H1 (cell line): Measurements from ENCODE around the gene UTP25. TPM values are rescaled to one million over a fixed set of nuclear protein-coding genes. Genes with fewer than 3 reads are reported as not detected.

ENCODE experiments used
- CTCF ChIA-PET: fragments of 300-600 bp; sonication (Branson Sonifier 250); formaldehyde crosslinking; loops from one replicate; lab custom pipeline; 2021; ENCODE audit not compliant: partially characterized antibody; lab: Charles Lee
- POLR2A ChIA-PET: fragments of 300-600 bp; sonication (Branson Sonifier 250); formaldehyde crosslinking; loops from one replicate; lab custom pipeline; 2021; ENCODE audit warnings: inconsistent platforms; ENCODE audit not compliant: partially characterized antibody; lab: Charles Lee
- DNase-seq, 2 experiments: peaks; one replicate each; pipeline versions ENCODE4 v3.0.0 to v3.0.0-alpha.2; 2010 to 2022; ENCODE audit warnings: low spot score in 2 of 2, low read depth in 1 of 2, mixed read lengths in 1 of 2
- FAIRE-seq: peaks from 2 replicates; lab custom pipeline; 2011; peaks lifted over from hg19 to GRCh38; lab: Jason Lieb, UNC
- H2AFZ ChIP-seq: 2 replicates; pipeline ENCODE4 v1.8.1; 2012; ENCODE audit warnings: low read length, inconsistent platforms
- H2AK5ac ChIP-seq: 2 replicates; pipeline ENCODE4 v1.6.1; 2013; ENCODE audit warnings: low read depth, low read length
- H2BK120ac ChIP-seq: replicated peaks from 2 replicates; pipeline ENCODE3; 2013; ENCODE audit warnings: low read depth, low read length, inconsistent platforms
- H2BK12ac ChIP-seq: 2 replicates; pipeline ENCODE4 v1.6.1; 2013; ENCODE audit warnings: low read depth, low read length
- H2BK15ac ChIP-seq: 2 replicates; pipeline ENCODE4 v1.6.1; 2013; ENCODE audit warnings: low read length
- H2BK20ac ChIP-seq: 2 replicates; pipeline ENCODE4 v1.6.1; 2013; ENCODE audit warnings: low read length
- H2BK5ac ChIP-seq: 2 replicates; pipeline ENCODE4 v1.6.1; 2013; ENCODE audit warnings: low read depth, low read length
- H3K14ac ChIP-seq: 2 replicates; pipeline ENCODE4 v1.6.1; 2013; ENCODE audit warnings: inconsistent platforms; ENCODE audit not compliant: insufficient read length
- H3K18ac ChIP-seq: 2 replicates; pipeline ENCODE4 v1.6.1; 2013; ENCODE audit warnings: low read length; ENCODE audit errors: extremely low read depth
- H3K23ac ChIP-seq: 2 replicates; pipeline ENCODE4 v1.6.1; 2013; ENCODE audit warnings: inconsistent platforms; ENCODE audit not compliant: insufficient read length
- H3K23me2 ChIP-seq: 2 replicates; pipeline ENCODE4 v1.6.1; 2013; ENCODE audit warnings: low read depth, low read length
- H3K27ac ChIP-seq: 2 replicates; pipeline ENCODE4 v1.6.1; 2011; ENCODE audit warnings: low read depth, low read length, inconsistent platforms
- H3K27me3 ChIP-seq, 4 experiments: replicated peaks in 1 of 4; 1 replicate in 1 of 4; 2 replicates in 3 of 4; pipeline versions ENCODE4 v1.6.1 to v1.8.1; 2011 to 2013; ENCODE audit warnings: low read length in 3 of 4, mild to moderate bottlenecking in 3 of 4, inconsistent platforms in 2 of 4, mixed read lengths in 2 of 4, moderate library complexity in 1 of 4; ENCODE audit not compliant: control insufficient read depth in 3 of 4, insufficient read depth in 3 of 4; ENCODE audit errors: extremely low read depth in 1 of 4
- H3K36me3 ChIP-seq, 4 experiments: 2 replicates each; pipeline versions ENCODE4 v1.6.1 to v1.8.1; 2011 to 2013; ENCODE audit warnings: mild to moderate bottlenecking in 4 of 4, low read length in 3 of 4, moderate library complexity in 2 of 4, control low read depth in 1 of 4, inconsistent platforms in 1 of 4; ENCODE audit not compliant: insufficient read depth in 4 of 4, control insufficient read depth in 2 of 4
- H3K4ac ChIP-seq: replicated peaks from 2 replicates; pipeline ENCODE3; 2013; ENCODE audit warnings: low read length, low read depth, mixed read lengths, inconsistent platforms; ENCODE audit not compliant: insufficient read length
- H3K4me1 ChIP-seq, 4 experiments: replicated peaks in 1 of 4; 1 replicate in 1 of 4; 2 replicates in 3 of 4; pipeline versions ENCODE4 v1.6.1 to v1.8.1; 2011 to 2013; ENCODE audit warnings: low read length in 3 of 4, inconsistent platforms in 2 of 4, mixed read lengths in 1 of 4; ENCODE audit not compliant: insufficient read depth in 4 of 4, control insufficient read depth in 3 of 4
- H3K4me2 ChIP-seq, 2 experiments: 2 replicates each; pipeline versions ENCODE4 v1.6.1 to v1.8.1; 2011 to 2013; ENCODE audit warnings: low read depth in 2 of 2, low read length in 2 of 2, control low read depth in 1 of 2, inconsistent platforms in 1 of 2, mild to moderate bottlenecking in 1 of 2; ENCODE audit not compliant: insufficient read depth in 1 of 2
- H3K4me3 ChIP-seq, 4 experiments: fragments of 200-600, 300-600 bp in 1 of 4; sonication (generic), shearing (Covaris generic), sonication (Bioruptor Twin) in 1 of 4; 2 replicates each; pipeline versions ENCODE4 v1.5.1 to v1.8.1; 2011 to 2016; ENCODE audit warnings: low read length in 4 of 4, low read depth in 3 of 4, control low read depth in 2 of 4, inconsistent platforms in 2 of 4, mild to moderate bottlenecking in 2 of 4, mixed read lengths in 1 of 4, moderate library complexity in 1 of 4; ENCODE audit not compliant: insufficient read depth in 2 of 4; ENCODE audit errors: extremely low read depth in 1 of 4
- H3K56ac ChIP-seq: replicated peaks from 2 replicates; pipeline ENCODE3; 2013; ENCODE audit warnings: low read depth, mild to moderate bottlenecking, mixed read lengths, low read length, inconsistent platforms; ENCODE audit not compliant: insufficient read length
- H3K79me1 ChIP-seq: 2 replicates; pipeline ENCODE4 v1.6.1; 2013; ENCODE audit warnings: low read depth, low read length, control low read depth
- H3K79me2 ChIP-seq, 2 experiments: 2 replicates each; pipeline versions ENCODE4 v1.6.1 to v1.8.1; 2012 to 2013; ENCODE audit warnings: low read length in 2 of 2, mild to moderate bottlenecking in 2 of 2, inconsistent platforms in 1 of 2; ENCODE audit not compliant: insufficient read depth in 2 of 2, control insufficient read depth in 1 of 2
- H3K9ac ChIP-seq, 4 experiments: replicated peaks in 1 of 4; 1 replicate in 1 of 4; 2 replicates in 3 of 4; pipeline versions ENCODE4 v1.6.1 to v1.8.1; 2011 to 2013; ENCODE audit warnings: low read depth in 3 of 4, low read length in 3 of 4, control low read depth in 2 of 4, mild to moderate bottlenecking in 2 of 4, moderate library complexity in 2 of 4, inconsistent platforms in 1 of 4; ENCODE audit errors: extremely low read depth in 1 of 4
- H3K9me3 ChIP-seq, 2 experiments: 2 replicates each; pipeline versions ENCODE4 v1.6.1 to v1.8.1; 2012 to 2013; ENCODE audit warnings: mild to moderate bottlenecking in 2 of 2, moderate library complexity in 2 of 2, control low read depth in 1 of 2, inconsistent platforms in 1 of 2, low read depth in 1 of 2, low read length in 1 of 2, mixed read lengths in 1 of 2; ENCODE audit not compliant: insufficient read depth in 2 of 2
- H4K20me1 ChIP-seq, 2 experiments: replicated peaks in 1 of 2; 2 replicates each; pipeline versions ENCODE3 to v1.8.1; 2011 to 2013; ENCODE audit warnings: inconsistent platforms in 2 of 2, low read length in 2 of 2, mild to moderate bottlenecking in 1 of 2; ENCODE audit not compliant: insufficient read depth in 2 of 2, control insufficient read depth in 1 of 2
- H4K5ac ChIP-seq: 2 replicates; pipeline ENCODE4 v1.6.1; 2013; ENCODE audit warnings: low read length, low read depth, mixed read lengths, inconsistent platforms; ENCODE audit not compliant: insufficient read length
- H4K8ac ChIP-seq: 2 replicates; pipeline ENCODE4 v1.8.0; 2013; ENCODE audit warnings: mild to moderate bottlenecking, moderate library complexity, low read length, inconsistent platforms; ENCODE audit not compliant: insufficient read depth; ENCODE audit errors: extremely low read depth
- H4K91ac ChIP-seq: replicated peaks from 2 replicates; pipeline ENCODE3; 2013; ENCODE audit warnings: low read length, mixed read lengths, inconsistent platforms; ENCODE audit not compliant: insufficient read length
- ATF2 ChIP-seq: IDR thresholded peaks from 2 replicates; pipeline ENCODE4 v1.6.1; 2012; ENCODE audit warnings: low read length, inconsistent platforms
- CTBP2 ChIP-seq: IDR thresholded peaks from 2 replicates; pipeline ENCODE4 v1.7.0; 2011; ENCODE audit warnings: borderline replicate concordance, mild to moderate bottlenecking, moderate library complexity, mixed read lengths, low read length; ENCODE audit not compliant: insufficient read depth, insufficient read length
- JUN ChIP-seq: IDR thresholded peaks from 2 replicates; pipeline ENCODE4 v1.6.1; 2011; ENCODE audit warnings: low read depth, mild to moderate bottlenecking, improper control_type of control experiment, low read length
- KDM5A ChIP-seq: fragments of 200-600 bp; IDR thresholded peaks from 2 replicates; pipeline ENCODE4 v1.7.1; 2012; ENCODE audit warnings: mild to moderate bottlenecking, low read length, inconsistent platforms, mixed read lengths
- MAFK ChIP-seq: IDR thresholded peaks from 2 replicates; pipeline ENCODE4 v1.6.1; 2012; ENCODE audit warnings: low read depth, mild to moderate bottlenecking, improper control_type of control experiment, low read length
- POLR2A ChIP-seq, 2 experiments: IDR thresholded peaks; 1 replicate in 1 of 2; 2 replicates in 1 of 2; pipeline ENCODE4 v1.6.1; 2011; ENCODE audit warnings: low read depth in 2 of 2, low read length in 2 of 2, mild to moderate bottlenecking in 2 of 2; ENCODE audit errors: control extremely low read depth in 1 of 2
- POLR2AphosphoS5 ChIP-seq: IDR thresholded peaks from 2 replicates; pipeline ENCODE4 v1.6.1; 2011; ENCODE audit warnings: low read depth, low read length
- SIX5 ChIP-seq: IDR thresholded peaks from 2 replicates; pipeline ENCODE4 v1.6.1; 2011; ENCODE audit warnings: mild to moderate bottlenecking, low read depth, low read length
- SP1 ChIP-seq: IDR thresholded peaks from 2 replicates; pipeline ENCODE4 v1.6.1; 2011; ENCODE audit warnings: low read depth, low read length
- SP2 ChIP-seq: IDR thresholded peaks from 2 replicates; pipeline ENCODE4 v1.6.1; 2012; ENCODE audit warnings: mild to moderate bottlenecking, low read length, inconsistent platforms
- SRF ChIP-seq: IDR thresholded peaks from 2 replicates; pipeline ENCODE4 v1.6.1; 2011; ENCODE audit warnings: mild to moderate bottlenecking, low read depth, low read length, moderate library complexity
- TAF1 ChIP-seq: IDR thresholded peaks from 2 replicates; pipeline ENCODE4 v1.6.1; 2011; ENCODE audit warnings: mild to moderate bottlenecking, low read depth, low read length
- WGBS, 2 experiments: shearing (Covaris generic) in 1 of 2; methylation state at CpG; one replicate each; pipeline versions ENCODE4 v1.1.6 to v1.1.7; 2013 to 2015; ENCODE audit warnings: low lambda C conversion rate in 2 of 2, mixed read lengths in 2 of 2, inconsistent platforms in 1 of 2, low coverage in 1 of 2, missing lambda C conversion rate in 1 of 2; ENCODE audit not compliant: insufficient replicate concordance in 2 of 2, insufficient coverage in 1 of 2, insufficient read length in 1 of 2; ENCODE audit errors: extremely low coverage in 1 of 2, missing lambda C conversion rate in 1 of 2; 5-methylcytosine and 5-hydroxymethylcytosine counted together
- polyA plus RNA-seq, 7 experiments: library from polyadenylated mRNA; depleted of rRNA in 3 of 7; stranded (reverse) in 5 of 7; unstranded in 2 of 7; fragments of >200 nt in 5 of 7; fragments of 200-250 nt in 2 of 7; gene quantifications; 1 replicate in 5 of 7; 2 replicates in 1 of 7; 4 replicates in 1 of 7; pipeline versions ENCODE4 v1.2.1 to v1.2.3, GENCODE V29; 2011 to 2013; ENCODE audit warnings: missing spikeins in 2 of 7, mixed read lengths in 2 of 7
- total RNA-seq: library from RNA; stranded (reverse); fragmentation: NEBNext Ultra II Directional; extraction: Animal tissue kit (Norgen Biotek cat#: 25700); gene quantifications from 2 replicates; pipeline ENCODE4 v1.2.1, GENCODE V29; 2021
- TF ChIP-seq, protein P1 (sequence below): IDR thresholded peaks from 2 replicates; pipeline ENCODE4 v1.6.1; 2012; ENCODE audit warnings: inconsistent platforms

Gene UTP25
- total and polyA plus RNA-seq, 2 of the 8 experiments (the other 6 are each of a cell fraction or from before 2014, with no cell fraction given) = 4.0 to 7.6 TPM

- no peak overlapping the region for H4K91ac ChIP-seq
- H3K9me3 ChIP-seq = no peaks in the 10 kb centered on the region
- H3K4me3 ChIP-seq = no peak overlapping the region
- no peak overlapping the region for H3K4ac ChIP-seq
- no peak overlapping the region for H2BK12ac ChIP-seq
- ChIA-PET POLR2A (no interaction called here), CTCF (interaction anchor here (0.5 to 1.6 kb wide), 7 partner anchors 8 to 431 kb away, joined by 3 to 7 read pairs (median 4); no protein-coding TSS in a partner anchor)
- no peak overlapping the region for H3K27ac ChIP-seq
- H3K4me2 ChIP-seq = no peak overlapping the region
- H2BK15ac ChIP-seq = no peak overlapping the region
- no peaks in the 10 kb centered on the region for H3K79me2 ChIP-seq
- H4K20me1 ChIP-seq = no peaks in the 10 kb centered on the region
- FAIRE-seq (no peak), DNase-seq (no peak)
- no peaks in the 10 kb centered on the region for H3K27me3 ChIP-seq
- no peak overlapping the region for H2BK120ac ChIP-seq
- H3K4me1 ChIP-seq = no peaks in the 10 kb centered on the region; a peak in 1 of 7 replicates
- no peak overlapping the region for H2AK5ac ChIP-seq
- H3K56ac ChIP-seq = no peak overlapping the region
- no peak overlapping the region for H2BK5ac ChIP-seq
- no peak overlapping the region for H4K8ac ChIP-seq
- H3K14ac ChIP-seq = no peak overlapping the region
- no peak overlapping the region for H3K23ac ChIP-seq
- 79% methylated on average over 3 of the region's 3 CpGs; no CpG with 5 or more reads in 1 of the 2 experiments for WGBS, 2 experiments
- H3K79me1 ChIP-seq = no peaks in the 10 kb centered on the region
- H4K5ac ChIP-seq = no peak overlapping the region
- no peak overlapping the region for H3K18ac ChIP-seq
- H2AFZ ChIP-seq = no peak overlapping the region
- no peaks in the 10 kb centered on the region for H3K23me2 ChIP-seq
- no peak overlapping the region for H2BK20ac ChIP-seq
- H3K9ac ChIP-seq = no peak overlapping the region
- no peaks in the 10 kb centered on the region for H3K36me3 ChIP-seq
- no peak for TF ChIP-seq TAF1
- no peak for TF ChIP-seq SIX5
- no peak for TF ChIP-seq MAFK
- no peak for TF ChIP-seq KDM5A
- TF ChIP-seq SP1 = no peak
- TF ChIP-seq JUN = no peak
- no peak for TF ChIP-seq POLR2AphosphoS5
- no peak for TF ChIP-seq CTBP2
- TF ChIP-seq, protein P1, sequence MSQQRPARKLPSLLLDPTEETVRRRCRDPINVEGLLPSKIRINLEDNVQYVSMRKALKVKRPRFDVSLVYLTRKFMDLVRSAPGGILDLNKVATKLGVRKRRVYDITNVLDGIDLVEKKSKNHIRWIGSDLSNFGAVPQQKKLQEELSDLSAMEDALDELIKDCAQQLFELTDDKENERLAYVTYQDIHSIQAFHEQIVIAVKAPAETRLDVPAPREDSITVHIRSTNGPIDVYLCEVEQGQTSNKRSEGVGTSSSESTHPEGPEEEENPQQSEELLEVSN = no peak
- no peak for TF ChIP-seq POLR2A (IDR thresholded peaks at IDR 0.05; ENCODE audit: control extremely low read depth in 1 of 2, low read depth in 2 of 2, low read length in 2 of 2)
- TF ChIP-seq SRF = no peak
- no peak for TF ChIP-seq ATF2
- TF ChIP-seq SP2 = no peak
These were observed 52.3 kb downstream of the UTP25 start for GRCh38 chr1:209880031-209880430.
